Raji (cell line): Measurements from ENCODE around the gene MOGAT1.

Experiments used
- POLR2A ChIP-seq: IDR thresholded peaks from 2 replicates; pipeline ENCODE4 v1.6.1; 2011; ENCODE audit warnings: low read depth, low read length, control low read depth; ENCODE audit not compliant: insufficient read depth

The MOGAT1 gene

GRCh38 chr2:222743251-222743812 is 71.9 kb downstream of the MOGAT1 start:
- no peak for TF ChIP-seq POLR2A

- no peak for TF ChIP-seq POLR2A
Measured at GRCh38 chr2:222745836-222746559, 74.5 kb downstream of the MOGAT1 start.

GRCh38 chr2:222747526-222748160 is 76.2 kb downstream of the MOGAT1 start:
- no peak for TF ChIP-seq POLR2A

- TF ChIP-seq POLR2A: no peak
Measured at GRCh38 chr2:222750533-222750932, 79.1 kb downstream of the MOGAT1 start.

- no peak for TF ChIP-seq POLR2A
Measured at GRCh38 chr2:222751238-222751637, 79.8 kb downstream of the MOGAT1 start.

- no peak for TF ChIP-seq POLR2A
Measured at GRCh38 chr2:222751821-222752719, 80.6 kb downstream of the MOGAT1 start.

GRCh38 chr2:222752746-222753145 is 81.3 kb downstream of the MOGAT1 start:
- TF ChIP-seq POLR2A: no peak

GRCh38 chr2:222753251-222753824 is 81.9 kb downstream of the MOGAT1 start:
- no peak for TF ChIP-seq POLR2A

- TF ChIP-seq POLR2A: no peak
Measured at GRCh38 chr2:222754324-222754930, 83.0 kb downstream of the MOGAT1 start.

- no peak for TF ChIP-seq POLR2A
Measured at GRCh38 chr2:222756362-222756831, 84.9 kb downstream of the MOGAT1 start.

- no peak for TF ChIP-seq POLR2A
Measured at GRCh38 chr2:222756951-222757650, 85.6 kb downstream of the MOGAT1 start.
